CD14-positive monocyte (primary cell): ENCODE data around the gene RASSF6. TPM values are rescaled to one million over a fixed set of nuclear protein-coding genes. Genes with fewer than 3 reads are reported as not detected.
A peak's percentile ranks its signal among the peaks of the same experiment; 100 is the strongest.
"Not testable (repeated sequence)": the region's sequence is repeated elsewhere in the genome, so short reads cannot be mapped to it uniquely, and the experiment has no call there.

Experiments
- DNase-seq, 3 donors: peaks; one replicate each; pipeline ENCODE4 v3.0.0-alpha.2; 2011 to 2022
- H2AFZ ChIP-seq: 2 replicates; pipeline ENCODE4 v1.6.0; 2012; ENCODE audit warnings: mild to moderate bottlenecking, low read depth, low read length, inconsistent platforms; ENCODE audit not compliant: insufficient read depth, poor library complexity, severe bottlenecking
- H3K27ac ChIP-seq, 2 donors: 1 replicate in 1 of 2; 2 replicates in 1 of 2; pipeline ENCODE4 v1.5.1; 2012 to 2013; ENCODE audit warnings: low read length in 2 of 2, control low read depth in 1 of 2, inconsistent platforms in 1 of 2, low read depth in 1 of 2, mild to moderate bottlenecking in 1 of 2
- H3K27me3 ChIP-seq, 2 donors: one replicate each; pipeline versions ENCODE4 v1.6.0 to v1.6.1; 2011 to 2013; ENCODE audit warnings: low read length in 2 of 2; ENCODE audit not compliant: control insufficient read depth in 2 of 2, insufficient read depth in 2 of 2
- H3K36me3 ChIP-seq, 2 donors: replicated peaks in 1 of 2; 1 replicate in 1 of 2; 2 replicates in 1 of 2; pipeline versions ENCODE4 v1.5.1 to v1.6.1; 2012 to 2013; ENCODE audit warnings: low read length in 2 of 2, control low read depth in 1 of 2, inconsistent platforms in 1 of 2, mild to moderate bottlenecking in 1 of 2; ENCODE audit not compliant: insufficient read depth in 2 of 2, control insufficient read depth in 1 of 2
- H3K4me1 ChIP-seq, 2 donors: 1 replicate in 1 of 2; 2 replicates in 1 of 2; pipeline versions ENCODE4 v1.5.1 to v1.6.1; 2012 to 2013; ENCODE audit warnings: low read length in 2 of 2, control low read depth in 1 of 2, inconsistent platforms in 1 of 2, mild to moderate bottlenecking in 1 of 2, moderate library complexity in 1 of 2; ENCODE audit not compliant: insufficient read depth in 2 of 2, control insufficient read depth in 1 of 2
- H3K4me2 ChIP-seq: replicated peaks from 2 replicates; pipeline ENCODE3; 2012; ENCODE audit warnings: low read length, moderate library complexity, mild to moderate bottlenecking; ENCODE audit not compliant: poor library complexity, severe bottlenecking; ENCODE audit errors: extremely low read depth
- H3K4me3 ChIP-seq, 3 experiments: fragments of 200-600 bp in 1 of 3; sonication (generic) in 1 of 3; replicated peaks in 1 of 3; 1 replicate in 2 of 3; 2 replicates in 1 of 3; pipeline ENCODE4 v1.5.1; 2011 to 2013; ENCODE audit warnings: low read length in 3 of 3, mild to moderate bottlenecking in 3 of 3, control low read depth in 2 of 3, low read depth in 2 of 3, inconsistent platforms in 1 of 3, moderate library complexity in 1 of 3
- H3K79me2 ChIP-seq: 2 replicates; pipeline ENCODE4 v1.6.0; 2012; ENCODE audit warnings: mild to moderate bottlenecking, control low read depth, inconsistent platforms, low read length, moderate library complexity; ENCODE audit not compliant: insufficient read depth
- H3K9ac ChIP-seq: 2 replicates; pipeline ENCODE4 v1.6.0; 2017; ENCODE audit warnings: low read length, mild to moderate bottlenecking; ENCODE audit not compliant: insufficient read depth, poor library complexity, severe bottlenecking
- H3K9me3 ChIP-seq, 2 donors: replicated peaks in 1 of 2; 1 replicate in 1 of 2; 2 replicates in 1 of 2; pipeline versions ENCODE4 v1.5.1 to v1.6.1; 2012 to 2013; ENCODE audit warnings: low read length in 2 of 2, control low read depth in 1 of 2; ENCODE audit not compliant: control insufficient read depth in 1 of 2, insufficient read depth in 1 of 2
- H4K20me1 ChIP-seq: 2 replicates; pipeline ENCODE4 v1.6.0; 2012; ENCODE audit warnings: mild to moderate bottlenecking, low read length, control low read depth, moderate library complexity; ENCODE audit not compliant: insufficient read depth
- H3K27ac Mint-ChIP-seq, 7 donors: one replicate each; pipeline ENCODE4 v1.8.0; 2020; ENCODE audit warnings: mild to moderate bottlenecking in 7 of 7, mixed read lengths in 7 of 7, moderate library complexity in 6 of 7, inconsistent platforms in 2 of 7
- H3K27me3 Mint-ChIP-seq, 3 donors: one replicate each; pipeline ENCODE4 v1.8.0; 2021 to 2022; ENCODE audit warnings: low read depth in 3 of 3, mild to moderate bottlenecking in 3 of 3, mixed read lengths in 3 of 3, moderate library complexity in 3 of 3, inconsistent platforms in 1 of 3
- H3K36me3 Mint-ChIP-seq, 2 donors: one replicate each; pipeline ENCODE4 v1.8.0; 2020; ENCODE audit warnings: mixed read lengths in 2 of 2, inconsistent platforms in 1 of 2, mild to moderate bottlenecking in 1 of 2
- H3K4me1 Mint-ChIP-seq: one replicate; pipeline ENCODE4 v1.8.0; 2020; ENCODE audit warnings: mild to moderate bottlenecking, mixed read lengths
- H3K4me3 Mint-ChIP-seq, 2 donors: one replicate each; pipeline ENCODE4 v1.8.0; 2020; ENCODE audit warnings: mild to moderate bottlenecking in 2 of 2, mixed read lengths in 2 of 2, moderate library complexity in 1 of 2
- H3K9me3 Mint-ChIP-seq, 7 donors: one replicate each; pipeline ENCODE4 v1.8.0; 2020 to 2022; ENCODE audit warnings: mixed read lengths in 7 of 7, mild to moderate bottlenecking in 6 of 7, moderate library complexity in 6 of 7, inconsistent platforms in 2 of 7
- WGBS: methylation state at CpG from one replicate; pipeline ENCODE4 v1.1.5; 2013; ENCODE audit warnings: missing lambda C conversion rate; ENCODE audit not compliant: insufficient coverage; 5-methylcytosine and 5-hydroxymethylcytosine counted together
- intact Hi-C, 2 donors: fragments of 100-400 bp; cut with micrococcal nuclease; formaldehyde crosslinking; loops; one replicate each; pipeline versions ENCODE4 v1.15.0 to v1.15.1; 2023
- polyA plus RNA-seq, 3 donors: library from polyadenylated mRNA; depleted of rRNA in 1 of 3; unstranded in 2 of 3; stranded (reverse) in 1 of 3; fragments of 300-500 nt in 2 of 3; fragments of >200 nt in 1 of 3; fragmentation: Illumina TruSeq in 2 of 3; gene quantifications; 1 replicate in 2 of 3; 2 replicates in 1 of 3; pipeline ENCODE4 v1.2.3, GENCODE V29; 2012 to 2021
- TF ChIP-seq, protein P1 (sequence below): fragments of 200-600 bp; IDR thresholded peaks from one replicate; pipeline ENCODE4 v1.8.0; 2022; ENCODE audit warnings: antibody characterized with exemption, mild to moderate bottlenecking

Gene RASSF6
- polyA plus RNA-seq, 3 donors = not detected

DNA sequence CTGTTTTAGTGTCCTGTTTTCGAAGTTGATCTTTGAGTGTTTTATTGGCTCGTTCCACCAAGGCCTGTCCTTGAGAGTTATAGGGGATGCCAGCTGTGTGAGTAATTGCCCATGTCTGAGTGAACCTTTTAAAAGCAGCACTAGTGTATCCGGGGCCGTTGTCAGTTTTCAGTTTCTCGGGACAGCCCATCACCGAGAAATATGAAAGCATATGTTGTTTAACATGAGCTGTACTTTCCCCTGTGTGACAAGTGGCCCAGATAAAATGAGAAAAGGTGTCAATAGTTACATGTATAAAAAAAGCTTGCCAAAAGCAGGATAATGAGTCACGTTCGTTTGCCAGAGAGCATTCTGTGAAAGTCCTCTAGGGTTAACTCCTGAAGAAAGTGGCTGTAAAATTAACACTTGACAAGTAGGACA is 48.6 kb upstream of the RASSF6 start:
- no peak overlapping the region for H3K27ac ChIP-seq
- no peaks in the 10 kb centered on the region for H3K9me3 ChIP-seq
- no peaks in the 10 kb centered on the region for H3K36me3 ChIP-seq
- Mint-ChIP-seq H3K4me3 (no peak overlapping the region), H3K27me3 (peaks cover 0 to 2% (median 0%) of the 10 kb centered on the region in 3 donors), H3K4me1 (no peaks in the 10 kb centered on the region), H3K27ac (no peak overlapping the region), H3K36me3 (no peaks in the 10 kb centered on the region), H3K9me3 (peaks cover 0 to 4% (median 0%) of the 10 kb centered on the region in 7 donors)
- no peak for DNase-seq
- 97% methylated on average over 7 of the region's 8 CpGs for WGBS
- no peak overlapping the region for H3K9ac ChIP-seq
- H3K4me3 ChIP-seq = no peak overlapping the region
- no peaks in the 10 kb centered on the region for H4K20me1 ChIP-seq
- no peak overlapping the region for H3K4me2 ChIP-seq
- intact Hi-C loops = loop anchor here in 1 of 2 donors (10.0 kb wide), 2 partner anchors 56 to 366 kb away; partner anchors contain the start of gene CXCL3
- no peak overlapping the region for H2AFZ ChIP-seq
- no peaks in the 10 kb centered on the region for H3K79me2 ChIP-seq
- H3K4me1 ChIP-seq = no peaks in the 10 kb centered on the region
- TF ChIP-seq, protein P1, sequence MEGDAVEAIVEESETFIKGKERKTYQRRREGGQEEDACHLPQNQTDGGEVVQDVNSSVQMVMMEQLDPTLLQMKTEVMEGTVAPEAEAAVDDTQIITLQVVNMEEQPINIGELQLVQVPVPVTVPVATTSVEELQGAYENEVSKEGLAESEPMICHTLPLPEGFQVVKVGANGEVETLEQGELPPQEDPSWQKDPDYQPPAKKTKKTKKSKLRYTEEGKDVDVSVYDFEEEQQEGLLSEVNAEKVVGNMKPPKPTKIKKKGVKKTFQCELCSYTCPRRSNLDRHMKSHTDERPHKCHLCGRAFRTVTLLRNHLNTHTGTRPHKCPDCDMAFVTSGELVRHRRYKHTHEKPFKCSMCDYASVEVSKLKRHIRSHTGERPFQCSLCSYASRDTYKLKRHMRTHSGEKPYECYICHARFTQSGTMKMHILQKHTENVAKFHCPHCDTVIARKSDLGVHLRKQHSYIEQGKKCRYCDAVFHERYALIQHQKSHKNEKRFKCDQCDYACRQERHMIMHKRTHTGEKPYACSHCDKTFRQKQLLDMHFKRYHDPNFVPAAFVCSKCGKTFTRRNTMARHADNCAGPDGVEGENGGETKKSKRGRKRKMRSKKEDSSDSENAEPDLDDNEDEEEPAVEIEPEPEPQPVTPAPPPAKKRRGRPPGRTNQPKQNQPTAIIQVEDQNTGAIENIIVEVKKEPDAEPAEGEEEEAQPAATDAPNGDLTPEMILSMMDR = no peak
- no peaks in the 10 kb centered on the region for H3K27me3 ChIP-seq

DNA sequence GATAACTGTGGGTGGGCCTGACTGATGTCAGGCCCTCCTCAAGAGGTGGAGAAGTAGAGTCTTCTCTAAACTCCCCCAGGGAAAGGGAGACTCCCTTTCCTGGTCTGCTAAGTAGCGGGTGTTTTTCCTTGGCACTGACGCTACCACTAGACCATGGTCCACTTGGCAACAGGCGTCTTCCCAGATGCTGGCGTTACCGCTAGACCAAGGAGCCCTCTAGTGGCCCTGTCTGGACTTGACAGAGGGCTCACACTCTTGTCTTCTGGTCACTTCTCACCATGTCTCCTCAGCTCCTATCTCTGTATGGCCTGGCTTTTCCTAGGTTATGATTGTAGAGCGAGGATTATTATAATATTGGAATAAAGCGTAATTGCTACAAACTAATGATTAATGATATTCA is 45.7 kb upstream of the RASSF6 start:
- not testable (repeated sequence) for DNase-seq, H3K79me2 ChIP-seq, H3K4me2 ChIP-seq, H3K4me1 ChIP-seq, H3K36me3 ChIP-seq, H3K4me3 ChIP-seq, H3K4me3 Mint-ChIP-seq, H3K4me1 Mint-ChIP-seq, H3K27ac ChIP-seq, H3K27ac Mint-ChIP-seq, H3K36me3 Mint-ChIP-seq, H3K27me3 ChIP-seq, H4K20me1 ChIP-seq, H3K9me3 Mint-ChIP-seq, H3K9ac ChIP-seq, H2AFZ ChIP-seq, H3K27me3 Mint-ChIP-seq, H3K9me3 ChIP-seq
- TF ChIP-seq, protein P1 = peak; percentile 37
- intact Hi-C loops = loop anchor here in 1 of 2 donors (10.0 kb wide), 2 partner anchors 59 to 369 kb away; partner anchors contain the start of gene CXCL3
- no CpG with 5 or more reads among the region's 7 CpGs for WGBS
